ENCODE measurements around the gene HOMEZ.

HOMEZ gene

GRCh38 chr14:23307687-23308644 is 22.0 kb upstream of the HOMEZ start:
- peak; percentile 38 for DNase-seq (ENCODE audit: low read depth)

- no peak for DNase-seq (ENCODE audit: low read depth)
Measured at GRCh38 chr14:23307146-23307530, 21.2 kb upstream of the HOMEZ start.

GRCh38 chr14:23306412-23307145 is 20.6 kb upstream of the HOMEZ start, which contains the start of gene BCL2L2:
Gene BCL2L2, plus strand, starts transcription at chr14:23306833. Its CDS starts 935 bp downstream, at chr14:23307768.
- DNase-seq (ENCODE audit: low read depth) = peak; percentile 89

GRCh38 chr14:23302290-23303225 is 16.6 kb upstream of the HOMEZ start, which contains the start of gene PPP1R3E:
Gene PPP1R3E, minus strand, starts transcription at chr14:23302859. Its CDS starts 283 bp downstream, at chr14:23302576.
- peak; percentile 37 for DNase-seq (ENCODE audit: low read depth)

- DNase-seq (ENCODE audit: low read depth) = no peak
Measured at GRCh38 chr14:23301969-23302289, 16.0 kb upstream of the HOMEZ start.

GRCh38 chr14:23301288-23301968 is 15.5 kb upstream of the HOMEZ start:
- DNase-seq (ENCODE audit: low read depth) = peak; percentile 97

GRCh38 chr14:23300687-23301223 is 14.8 kb upstream of the HOMEZ start:
- no peak for DNase-seq (ENCODE audit: low read depth)

- no peak for DNase-seq (ENCODE audit: low read depth)
Measured at GRCh38 chr14:23299986-23300686, 14.2 kb upstream of the HOMEZ start.

GRCh38 chr14:23299211-23299957 is 13.5 kb upstream of the HOMEZ start:
- peak; percentile 77 for DNase-seq (ENCODE audit: low read depth)

- no peak for DNase-seq (ENCODE audit: low read depth)
Measured at GRCh38 chr14:23297611-23298277, 11.8 kb upstream of the HOMEZ start.

GRCh38 chr14:23297096-23297495 is 11.2 kb upstream of the HOMEZ start:
- no peak for DNase-seq (ENCODE audit: low read depth)

GRCh38 chr14:23296012-23296777 is 10.3 kb upstream of the HOMEZ start:
- no peak for DNase-seq (ENCODE audit: low read depth)

- DNase-seq (ENCODE audit: low read depth) = peak; percentile 44
Measured at GRCh38 chr14:23294734-23295561, 9.0 kb upstream of the HOMEZ start.

GRCh38 chr14:23286902-23287479 is 1.1 kb upstream of the HOMEZ start:
- DNase-seq (ENCODE audit: low read depth) = peak; percentile 56

- no peak for DNase-seq (ENCODE audit: low read depth)
Measured at GRCh38 chr14:23285530-23286019, 357 bp downstream of the HOMEZ start.

GRCh38 chr14:23284654-23285529 is 1.0 kb downstream of the HOMEZ start:
- peak; percentile 22 for DNase-seq (ENCODE audit: low read depth)

Data from amniotic epithelial cell (primary cell).